ENCODE data around the gene NQO1.
"Not testable (repeated sequence)": the region's sequence is repeated elsewhere in the genome, so short reads cannot be mapped to it uniquely, and the experiment has no call there.

The NQO1 gene

GRCh38 chr16:69726313-69727060, at the start of gene NQO1:
TSS of gene NQO1 (minus strand) at chr16:69726560. CDS start at chr16:69726439, 121 bp downstream.
- peak; percentile 85 for DNase-seq

- no peak for DNase-seq
Observed at GRCh38 chr16:69775563-69775962, 49.2 kb upstream of the NQO1 start.

DNA sequence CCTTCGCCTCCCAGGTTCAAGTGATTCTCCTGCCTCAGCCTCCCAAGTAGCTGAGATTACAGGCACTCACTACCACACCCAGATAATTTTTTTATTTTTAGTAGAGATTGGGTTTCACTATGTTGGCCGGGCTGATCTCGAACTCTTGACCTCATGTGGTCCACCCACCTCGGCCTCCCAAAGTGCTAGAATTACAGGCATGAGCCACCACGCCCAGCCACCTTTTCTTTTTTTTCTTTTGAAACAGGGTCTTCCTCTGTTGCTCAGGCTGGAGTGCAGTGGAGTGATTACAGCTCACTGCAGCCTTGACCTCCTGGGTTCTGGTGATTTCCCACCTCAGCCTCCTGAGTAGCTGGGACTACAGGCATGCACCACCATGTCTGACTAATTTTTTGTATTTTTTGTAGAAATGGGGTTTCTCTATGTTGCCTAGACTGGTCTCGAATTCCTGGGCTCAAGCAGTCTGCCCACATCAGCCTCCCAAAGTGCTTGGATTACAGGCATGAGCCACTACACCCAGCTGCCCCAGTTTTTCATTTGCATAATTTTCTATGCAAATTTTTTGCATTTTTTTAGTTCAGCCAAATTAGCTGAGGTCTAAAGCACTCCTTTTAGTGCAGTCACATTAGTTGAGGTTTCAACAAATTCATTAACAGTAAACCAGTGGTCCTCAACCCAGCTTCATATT, 47.0 kb upstream of the NQO1 start:
- no peak for DNase-seq

DNA sequence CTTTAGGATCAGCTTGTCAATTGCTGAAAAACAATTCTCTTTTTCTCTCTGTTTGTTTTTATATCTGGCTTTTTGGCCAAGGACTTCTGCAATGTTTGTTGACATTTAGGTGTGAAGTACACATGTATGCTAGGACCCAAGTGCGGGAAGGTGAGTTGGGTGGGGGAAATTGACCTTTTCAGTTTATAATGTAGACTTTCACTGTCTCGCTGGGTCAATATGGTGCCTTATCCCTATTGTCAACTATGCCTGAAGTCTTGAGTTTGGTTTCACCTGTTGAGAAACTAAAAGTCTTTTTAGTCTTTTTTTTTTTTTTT, 45.2 kb upstream of the NQO1 start:
- no peak for DNase-seq

GRCh38 chr16:69769404-69769803, 43.0 kb upstream of the NQO1 start:
- no peak for DNase-seq

DNA sequence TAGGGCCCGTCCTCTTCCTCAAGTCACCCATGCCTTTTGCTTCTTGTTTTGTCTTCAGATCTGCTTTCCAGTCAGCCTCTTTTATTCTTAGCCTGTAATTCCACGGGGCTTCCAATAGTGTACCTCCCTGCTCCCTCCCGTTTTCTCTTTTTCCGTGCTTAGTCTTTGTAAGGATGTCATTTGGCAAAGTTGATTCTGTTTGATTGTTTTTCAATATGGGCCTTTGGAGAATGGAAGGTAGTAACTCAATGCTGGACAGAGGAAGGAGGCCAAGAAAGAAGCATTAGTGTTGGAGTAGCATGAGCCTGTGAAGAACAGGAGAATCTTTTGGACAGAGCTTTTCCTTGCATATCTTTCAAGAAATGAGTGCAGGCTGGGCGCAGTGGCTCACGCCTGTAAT, 42.3 kb upstream of the NQO1 start:
- DNase-seq, result no peak

DNA sequence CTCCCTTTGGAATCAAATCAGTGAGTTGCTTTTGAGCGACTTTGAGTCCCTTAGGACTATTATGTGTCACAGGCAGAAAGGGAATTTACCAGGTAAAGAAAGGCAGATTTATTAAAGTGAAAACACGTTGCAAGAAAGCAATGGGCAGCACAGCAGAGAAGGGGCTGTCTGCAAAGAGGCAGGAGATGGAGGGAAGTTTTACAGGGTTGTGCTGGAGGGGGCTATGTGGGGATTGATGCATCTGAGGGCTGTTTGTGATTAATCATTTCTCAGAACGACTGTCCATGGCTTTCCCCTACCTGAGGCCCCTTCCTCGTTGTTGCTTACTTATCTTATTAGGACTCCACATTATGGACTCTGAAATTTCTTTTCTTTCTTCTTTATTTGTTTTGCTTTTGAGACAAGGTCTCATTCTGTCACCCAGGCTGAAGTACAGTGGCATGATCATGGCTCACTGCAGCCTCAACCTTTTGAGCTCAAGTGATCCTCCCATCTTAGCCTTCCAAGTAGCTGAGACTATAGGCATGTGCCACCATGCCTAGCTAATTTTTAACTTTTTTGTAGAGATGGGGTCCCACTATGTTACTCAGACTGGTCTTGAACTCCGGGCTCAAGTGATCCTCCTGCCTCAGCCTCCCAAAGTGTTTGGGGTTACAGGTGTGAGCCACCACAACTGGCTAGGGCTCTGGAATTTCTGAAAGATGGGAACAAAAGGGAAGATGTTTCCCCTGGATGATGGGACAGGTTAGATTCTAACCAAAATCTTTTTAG, 41.3 kb upstream of the NQO1 start:
- DNase-seq, result no peak

GRCh38 chr16:69763599-69763942, 37.2 kb upstream of the NQO1 start:
- no peak for DNase-seq

- DNase-seq, result no peak
Observed at GRCh38 chr16:69762814-69763598, 36.6 kb upstream of the NQO1 start.

GRCh38 chr16:69761983-69762813, 35.8 kb upstream of the NQO1 start, which contains the start of gene WWP2:
TSS of gene WWP2 (plus strand) at chr16:69762332. CDS start at chr16:69787011, 24,679 bp downstream.
- DNase-seq, result peak; percentile 44

DNA sequence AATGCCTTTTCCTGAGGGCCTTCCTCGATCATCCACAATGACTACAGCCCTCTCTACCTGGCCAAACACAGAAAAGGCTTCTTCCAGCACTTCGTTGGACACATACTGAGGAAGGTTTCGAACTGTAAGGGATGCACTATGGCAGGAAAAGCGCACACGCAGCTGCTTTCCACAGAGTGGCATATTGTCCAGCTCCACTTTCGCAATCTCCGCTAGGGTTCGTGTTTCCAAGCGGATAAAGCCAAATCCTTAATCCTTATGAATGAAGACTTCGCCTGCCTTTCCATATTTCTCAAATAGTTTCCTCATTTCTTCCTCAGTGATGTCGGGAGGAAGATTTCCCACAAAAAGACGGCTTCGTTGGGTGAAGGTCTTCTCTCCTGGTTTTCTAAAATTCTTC, 31.0 kb upstream of the NQO1 start:
- DNase-seq, result not testable (repeated sequence)

DNA sequence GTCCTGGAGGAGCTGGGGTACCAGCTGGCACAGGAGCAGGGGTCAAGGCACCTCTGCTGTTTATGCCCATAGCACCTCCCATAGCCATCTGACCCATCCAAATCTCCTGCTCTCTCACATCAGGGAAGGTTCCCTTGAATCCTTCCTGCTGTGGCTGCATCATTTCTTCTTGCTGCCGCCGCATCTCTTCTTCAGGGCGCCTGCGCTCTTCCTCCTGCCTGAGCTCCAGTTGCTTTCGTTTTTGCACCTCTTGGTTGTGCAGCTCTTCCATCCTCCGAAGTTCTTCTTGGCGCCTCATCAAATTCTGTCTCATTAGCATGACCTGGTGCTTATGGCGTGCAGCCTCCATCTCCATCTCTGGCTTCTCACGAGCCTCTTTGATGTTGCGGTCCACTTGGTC, 30.3 kb upstream of the NQO1 start:
- no peak for DNase-seq

DNA sequence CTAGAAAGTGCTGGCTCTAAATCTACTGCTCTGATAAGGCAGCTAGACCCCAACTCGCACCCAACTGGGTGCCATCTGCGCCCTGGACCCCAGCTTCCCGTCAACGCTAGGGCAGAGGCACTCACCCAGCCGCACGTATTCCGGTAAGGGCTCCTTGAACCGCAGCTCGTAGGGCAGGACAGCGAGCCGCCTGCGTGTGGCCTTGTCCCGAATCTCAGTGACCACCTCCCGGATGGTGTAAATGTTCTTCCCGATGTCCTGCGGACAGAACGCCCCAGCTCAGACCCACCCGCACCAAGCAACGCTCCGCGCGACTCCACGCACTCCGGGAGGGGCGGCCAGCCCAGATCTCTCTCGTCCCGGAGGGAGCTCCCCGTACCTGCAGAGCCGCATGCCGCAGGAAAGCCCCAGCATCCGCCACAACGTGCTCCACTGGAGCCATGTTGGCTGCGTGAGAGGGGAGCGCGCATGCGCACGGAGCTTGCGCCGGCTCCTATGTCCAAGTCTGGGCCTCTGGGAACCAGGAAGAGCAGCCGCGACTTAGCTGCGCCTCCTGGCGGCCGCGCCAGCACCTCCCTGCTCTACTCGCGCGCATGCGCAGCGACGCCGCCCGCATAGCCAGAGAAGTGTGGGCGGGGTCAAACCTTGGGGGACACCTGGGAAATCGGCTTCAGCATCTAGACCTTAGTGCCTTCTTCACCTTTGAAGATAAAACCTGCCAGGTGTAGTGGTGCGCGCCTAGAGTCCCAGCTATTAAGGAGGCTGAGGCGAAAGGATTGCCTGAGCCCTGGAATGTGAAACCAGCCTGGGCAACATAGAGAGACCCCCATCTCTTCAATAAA, 28.3 kb upstream of the NQO1 start, which contains the start of gene NOB1:
TSS of gene NOB1 (minus strand) at position 458 of the 842 bp plus-strand sequence. CDS start at position 442, 16 bp downstream.
- peak; percentile 65 for DNase-seq

DNA sequence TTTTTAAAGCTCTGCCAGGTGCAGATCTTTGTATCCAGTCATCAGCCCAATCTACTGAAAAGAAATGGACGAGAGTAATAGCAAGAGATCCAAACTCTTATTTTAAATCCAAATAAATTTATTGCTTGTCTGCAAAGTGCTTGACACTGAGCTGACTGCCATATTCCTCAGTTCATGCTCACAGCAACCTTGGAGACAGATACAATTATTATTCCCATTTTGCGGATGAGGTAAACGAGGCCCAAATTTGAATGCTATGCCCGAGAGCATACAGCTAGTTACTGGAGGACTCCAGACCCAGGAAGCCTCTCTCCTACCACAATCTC, 27.7 kb upstream of the NQO1 start:
- no peak for DNase-seq

DNA sequence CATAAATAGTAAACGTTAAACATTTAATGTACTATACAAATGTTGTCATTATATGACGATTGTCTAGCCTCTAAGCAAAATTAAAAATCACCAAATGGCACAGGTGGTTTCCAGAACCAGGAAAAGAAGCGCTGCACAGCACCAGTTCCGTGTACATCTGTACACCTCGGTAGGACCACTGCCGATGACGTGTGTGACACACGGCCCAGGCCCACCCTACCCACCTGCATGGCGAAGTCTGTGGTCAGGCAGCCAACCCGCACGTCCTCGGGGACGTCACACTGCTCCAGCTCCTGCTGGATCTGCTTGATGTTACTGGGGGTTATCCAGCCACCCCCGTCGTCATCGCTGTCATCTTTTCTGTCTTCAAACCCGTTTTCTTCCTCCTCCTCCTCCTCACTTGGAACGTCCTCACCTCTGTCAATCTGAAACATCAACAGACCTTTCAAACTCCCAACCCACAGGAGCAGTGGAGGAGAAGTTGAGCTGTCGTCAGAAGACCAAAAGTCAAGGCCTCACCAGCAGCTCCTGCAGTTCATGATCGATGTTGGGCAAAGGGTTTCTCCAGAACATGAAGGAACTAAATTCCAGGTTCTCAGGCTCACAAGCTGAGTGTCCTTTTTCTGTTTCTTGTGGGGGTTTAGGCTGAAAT, 22.5 kb upstream of the NQO1 start:
- DNase-seq, result no peak

- DNase-seq, result no peak
Observed at GRCh38 chr16:69747115-69747514, 20.8 kb upstream of the NQO1 start.

DNA sequence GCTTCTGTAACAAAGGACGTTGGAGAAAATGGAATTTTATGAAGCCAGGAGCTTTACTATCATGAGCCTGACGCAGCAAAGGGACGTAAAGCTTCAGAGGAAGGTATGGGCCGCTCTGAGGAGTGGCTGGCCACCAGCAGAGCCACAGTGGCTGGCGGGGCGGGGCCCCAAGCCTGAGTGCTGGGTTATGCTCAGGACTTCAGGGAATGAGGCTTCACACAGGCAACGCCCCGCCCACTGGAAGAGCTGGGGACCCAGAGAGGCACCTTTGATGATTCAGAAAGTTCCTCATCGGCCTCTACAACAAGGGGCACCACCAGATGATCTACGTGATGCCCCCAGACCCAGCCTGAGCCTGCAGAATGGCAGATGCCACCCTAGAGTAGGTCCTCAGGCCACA, 19.6 kb upstream of the NQO1 start:
- no peak for DNase-seq

GRCh38 chr16:69745232-69745612, 18.9 kb upstream of the NQO1 start:
- DNase-seq, result no peak

- DNase-seq, result no peak
Observed at GRCh38 chr16:69744363-69745231, 18.2 kb upstream of the NQO1 start.
